Measurements from ENCODE around the gene MIEN1.
A peak's percentile ranks its signal among the peaks of the same experiment; 100 is the strongest.
"Not testable (repeated sequence)": the region's sequence is repeated elsewhere in the genome, so short reads cannot be mapped to it uniquely, and the experiment has no call there.

Gene MIEN1

GRCh38 chr17:39730095-39730921 is at the start of gene MIEN1:
Gene MIEN1 (minus strand): TSS chr17:39730532. CDS start chr17:39730495, 37 bp downstream.
- DNase-seq (ENCODE audit: low read depth in 2 of 2), result peak; percentile 83 to 84

GRCh38 chr17:39777534-39778365 is 47.4 kb upstream of the MIEN1 start:
- no peak for DNase-seq (ENCODE audit: low read depth in 2 of 2)

- no peak for DNase-seq (ENCODE audit: low read depth in 2 of 2)
Observed at GRCh38 chr17:39776252-39776651, 45.9 kb upstream of the MIEN1 start.

GRCh38 chr17:39775031-39775430 is 44.7 kb upstream of the MIEN1 start:
- DNase-seq (ENCODE audit: low read depth in 2 of 2), result no peak

- no peak for DNase-seq (ENCODE audit: low read depth in 2 of 2)
Observed at GRCh38 chr17:39774047-39774446, 43.7 kb upstream of the MIEN1 start.

GRCh38 chr17:39772987-39773934 is 42.9 kb upstream of the MIEN1 start:
- no peak for DNase-seq (ENCODE audit: low read depth in 2 of 2)

GRCh38 chr17:39772415-39772814 is 42.1 kb upstream of the MIEN1 start:
- no peak for DNase-seq (ENCODE audit: low read depth in 2 of 2)

- peak in 1 of 2 donors; percentile 53 for DNase-seq (ENCODE audit: low read depth in 2 of 2)
Observed at GRCh38 chr17:39769974-39770587, 39.7 kb upstream of the MIEN1 start.

GRCh38 chr17:39767147-39767546 is 36.8 kb upstream of the MIEN1 start:
- DNase-seq (ENCODE audit: low read depth in 2 of 2), result no peak

GRCh38 chr17:39765766-39766165 is 35.4 kb upstream of the MIEN1 start:
- no peak for DNase-seq (ENCODE audit: low read depth in 2 of 2)

- DNase-seq (ENCODE audit: low read depth in 2 of 2), result no peak
Observed at GRCh38 chr17:39765175-39765574, 34.8 kb upstream of the MIEN1 start.

- not testable (repeated sequence) for DNase-seq (ENCODE audit: low read depth in 2 of 2)
Observed at GRCh38 chr17:39764171-39764570, 33.8 kb upstream of the MIEN1 start.

GRCh38 chr17:39763051-39763820 is 32.9 kb upstream of the MIEN1 start:
- DNase-seq (ENCODE audit: low read depth in 2 of 2), result no peak

GRCh38 chr17:39761861-39762496 is 31.6 kb upstream of the MIEN1 start:
- no peak for DNase-seq (ENCODE audit: low read depth in 2 of 2)

GRCh38 chr17:39759204-39759603 is 28.9 kb upstream of the MIEN1 start:
- DNase-seq (ENCODE audit: low read depth in 2 of 2), result no peak

GRCh38 chr17:39757931-39758873 is 27.9 kb upstream of the MIEN1 start:
- peak; percentile 69 to 72 for DNase-seq (ENCODE audit: low read depth in 2 of 2)

- DNase-seq (ENCODE audit: low read depth in 2 of 2), result no peak
Observed at GRCh38 chr17:39757176-39757662, 26.9 kb upstream of the MIEN1 start.

- DNase-seq (ENCODE audit: low read depth in 2 of 2), result no peak
Observed at GRCh38 chr17:39756380-39757079, 26.2 kb upstream of the MIEN1 start.

Measured in stimulated activated CD8-positive, alpha-beta memory T cell treated with anti-CD3 and anti-CD28 coated beads, Interleukin-15, amount 100 ng/mL, for 48 hours (primary cell).